Activated CD4-positive, alpha-beta T cell treated with anti-CD3 and anti-CD28 coated beads, Interleukin-2, amount 50 U/mL, for 48 hours (primary cell): ENCODE data around the gene MTA1.

Experiments used
- DNase-seq, 2 experiments: peaks; one replicate each; pipeline ENCODE4 v3.0.0-alpha.2; 2020

Gene MTA1

GRCh38 chr14:105490267-105490571 lies 70.6 kb downstream of the MTA1 start:
- peak in 1 of 2 experiments; percentile 38 for DNase-seq

GRCh38 chr14:105490572-105491365 lies 71.1 kb downstream of the MTA1 start, which contains the start of gene TEDC1:
TEDC1 (plus strand) TSS chr14:105491246; CDS start chr14:105491376, 130 bp downstream.
- DNase-seq = peak; percentile 98 to 99

- peak; percentile 94 to 96 for DNase-seq
Measured at GRCh38 chr14:105491366-105491973, 71.8 kb downstream of the MTA1 start.

- DNase-seq = no peak
Measured at GRCh38 chr14:105492031-105492970, 72.7 kb downstream of the MTA1 start.

GRCh38 chr14:105492971-105493871 lies 73.6 kb downstream of the MTA1 start:
- no peak for DNase-seq

GRCh38 chr14:105493921-105494605 lies 74.4 kb downstream of the MTA1 start:
- no peak for DNase-seq

GRCh38 chr14:105494606-105494929 lies 74.9 kb downstream of the MTA1 start:
- no peak for DNase-seq

- DNase-seq = no peak
Measured at GRCh38 chr14:105495101-105495989, 75.7 kb downstream of the MTA1 start.

- no peak for DNase-seq
Measured at GRCh38 chr14:105495990-105496830, 76.6 kb downstream of the MTA1 start.

GRCh38 chr14:105496831-105497591 lies 77.4 kb downstream of the MTA1 start:
- no peak for DNase-seq

GRCh38 chr14:105497671-105498429 lies 78.2 kb downstream of the MTA1 start:
- DNase-seq = no peak

- no peak for DNase-seq
Measured at GRCh38 chr14:105498430-105499255, 79.0 kb downstream of the MTA1 start.

- no peak for DNase-seq
Measured at GRCh38 chr14:105499256-105500035, 79.8 kb downstream of the MTA1 start.

GRCh38 chr14:105500036-105500725 lies 80.6 kb downstream of the MTA1 start:
- no peak for DNase-seq

GRCh38 chr14:105500726-105501101 lies 81.1 kb downstream of the MTA1 start:
- no peak for DNase-seq
